LHCN-M2 (cell line): Measurements from ENCODE around the gene COL6A5. TPM values are rescaled to one million over a fixed set of nuclear protein-coding genes. Genes with fewer than 3 reads are reported as not detected.
"Not testable (repeated sequence)": the region's sequence is repeated elsewhere in the genome, so short reads cannot be mapped to it uniquely, and the experiment has no call there.

Experiments used
- DNase-seq: peaks from one replicate; pipeline ENCODE4 v3.0.0-alpha.2; 2012; ENCODE audit warnings: low read depth
- total RNA-seq: library from RNA; depleted of rRNA; stranded (reverse); fragments of >200 nt; gene quantifications from 2 replicates; pipeline ENCODE4 v1.2.3, GENCODE V29; 2014

The COL6A5 gene
- total RNA-seq, 1 experiment from 2014 or later = 0.34 TPM

DNA sequence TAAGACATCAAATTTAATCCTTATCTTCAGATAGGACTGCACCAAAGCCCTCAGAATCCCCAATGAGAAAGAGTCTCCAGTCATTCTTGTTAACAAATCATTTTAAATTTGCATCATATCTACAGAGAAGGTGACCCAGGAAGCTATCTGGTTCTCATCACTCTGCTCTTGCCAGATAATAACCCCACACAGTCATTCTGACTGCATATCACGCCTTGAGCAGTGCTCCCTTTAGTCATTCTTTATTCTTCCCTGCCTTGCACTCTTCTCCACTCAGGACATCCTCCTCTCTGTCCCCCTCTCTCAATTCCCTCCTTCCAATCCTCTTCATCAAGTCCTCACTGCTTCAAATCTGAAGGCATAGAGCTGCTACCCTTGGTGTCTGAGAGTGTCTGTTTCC lies 87.8 kb downstream of the COL6A5 start:
- no peak for DNase-seq

DNA sequence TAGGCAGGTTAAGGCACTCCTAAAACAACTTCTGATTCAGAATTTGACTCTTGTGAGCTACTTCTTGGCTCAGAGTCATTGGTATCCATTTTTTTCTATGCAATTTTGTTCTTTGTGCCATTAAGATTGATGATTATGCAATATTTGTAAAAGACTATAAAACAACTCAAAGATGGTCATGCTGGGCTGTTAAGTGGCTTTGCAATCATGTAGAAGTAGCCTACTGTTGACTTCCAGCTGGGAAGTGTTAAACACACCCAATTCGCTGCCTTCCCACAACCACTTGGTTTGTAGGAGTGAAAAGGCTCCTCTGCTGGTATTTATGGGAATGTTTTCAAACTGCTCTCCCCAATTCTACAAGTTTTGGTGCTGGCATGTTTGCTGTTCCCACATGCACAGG lies 96.8 kb downstream of the COL6A5 start:
- DNase-seq = no peak

DNA sequence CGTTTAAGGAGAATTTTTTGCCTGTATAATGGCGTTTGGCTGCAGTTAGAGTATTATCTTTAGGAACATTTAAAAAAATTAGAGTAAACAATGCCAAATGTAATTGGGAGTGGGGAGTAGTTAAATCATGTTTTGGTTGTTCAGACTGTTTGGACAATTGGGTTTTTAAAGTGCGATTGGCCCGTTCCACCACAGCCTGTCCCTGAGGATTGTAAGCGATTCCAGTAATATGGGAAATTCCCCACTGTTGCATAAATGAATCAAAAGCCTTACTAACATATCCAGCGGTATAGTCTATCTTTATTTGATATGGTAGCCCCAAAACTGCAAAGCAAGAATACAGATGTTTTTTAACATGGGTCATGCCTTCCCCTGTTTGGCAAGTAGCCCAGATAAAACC lies 101.4 kb downstream of the COL6A5 start:
- not testable (repeated sequence) for DNase-seq

DNA sequence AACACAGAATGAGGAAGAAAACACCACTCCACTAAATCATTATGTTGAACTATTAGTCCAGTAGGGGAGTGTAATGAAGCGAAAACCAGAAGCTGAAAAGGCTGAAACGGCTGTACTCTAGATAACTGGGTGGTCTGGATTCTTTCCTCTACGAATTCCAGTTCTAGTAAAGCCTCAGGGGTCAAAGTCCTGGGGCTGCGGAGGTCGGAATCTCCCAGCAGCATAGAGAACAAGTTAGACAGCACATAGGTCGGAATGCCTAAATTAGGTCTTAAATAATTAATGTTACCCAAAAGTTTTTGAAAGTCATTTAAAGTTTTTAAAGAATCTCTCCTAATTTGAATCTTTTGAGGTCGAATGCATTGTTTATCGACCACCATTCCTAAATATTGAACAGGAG lies 102.7 kb downstream of the COL6A5 start:
- DNase-seq = not testable (repeated sequence)

DNA sequence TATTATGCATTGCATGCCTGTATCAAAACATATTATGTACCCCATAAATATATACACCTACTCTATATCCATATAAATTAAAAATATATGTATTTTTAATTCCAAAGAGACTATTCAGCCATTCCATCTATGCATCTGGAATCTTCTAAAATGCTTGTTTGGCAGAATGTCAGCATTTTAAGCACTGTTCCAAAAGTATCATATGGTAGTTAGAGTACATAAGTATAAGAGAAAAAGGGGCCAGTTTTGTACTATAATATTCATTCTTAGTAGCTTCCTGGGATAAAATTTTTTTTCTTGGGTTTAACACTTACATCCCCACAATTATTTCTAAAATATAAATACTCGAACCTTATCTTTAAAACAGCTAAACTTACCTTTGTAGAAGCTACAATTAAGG lies 111.1 kb downstream of the COL6A5 start:
- DNase-seq = no peak

DNA sequence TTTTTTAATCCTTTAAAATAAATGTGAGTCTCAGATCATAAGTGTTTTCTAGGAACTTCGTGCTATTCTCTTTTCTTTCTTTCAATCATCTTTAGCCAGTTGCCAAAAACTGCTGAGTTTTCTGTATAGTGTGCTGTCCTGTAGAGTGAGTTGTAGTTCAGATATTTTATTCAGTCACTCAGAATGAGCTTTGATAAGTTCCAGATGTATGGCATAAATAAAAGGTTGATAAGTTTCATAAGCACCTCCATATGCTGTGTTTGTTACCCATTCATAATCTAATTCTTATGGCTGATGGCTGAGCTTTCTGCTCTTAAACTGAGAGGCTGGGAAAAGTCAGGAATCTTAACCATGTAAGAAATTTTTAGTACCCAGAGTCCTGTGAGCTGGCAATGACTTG lies 112.2 kb downstream of the COL6A5 start:
- no peak for DNase-seq

DNA sequence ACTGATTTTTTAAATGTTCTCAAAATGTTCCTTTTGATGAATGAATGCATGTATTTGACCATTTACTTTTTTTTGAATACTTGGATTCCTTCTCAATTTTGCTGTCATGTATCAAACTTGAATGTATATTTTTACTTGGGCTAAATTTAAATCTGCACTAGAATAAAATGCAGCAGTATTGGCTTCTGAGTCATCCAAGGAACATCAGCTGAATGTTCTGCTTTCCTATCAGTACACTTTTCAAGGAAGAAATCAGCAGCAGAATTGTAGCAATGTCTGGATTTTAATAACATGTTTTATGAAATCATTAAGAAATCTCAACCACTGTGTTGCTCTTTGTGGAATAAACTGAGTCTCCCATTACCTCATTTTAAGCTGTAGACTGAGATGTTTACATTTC lies 114.5 kb downstream of the COL6A5 start:
- DNase-seq = no peak

DNA sequence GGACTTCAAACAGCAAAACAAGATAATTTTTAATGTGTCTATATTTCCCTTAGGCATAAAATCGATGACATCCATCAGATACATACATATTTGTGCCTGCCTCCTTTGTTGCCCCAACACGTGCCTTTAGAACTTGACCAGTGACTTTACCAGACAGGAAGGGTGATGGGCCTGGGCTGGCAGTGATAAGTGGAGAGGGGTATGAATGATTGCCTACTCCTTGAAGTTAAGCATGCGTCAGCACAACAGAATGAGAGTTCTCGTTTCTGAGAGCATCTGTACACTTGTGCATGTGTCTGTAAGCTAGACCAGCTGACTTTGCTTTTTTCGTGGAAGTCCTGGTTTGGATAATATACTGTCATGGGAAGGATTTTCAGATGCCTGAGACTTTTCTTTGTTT lies 116.6 kb downstream of the COL6A5 start:
- DNase-seq = no peak

DNA sequence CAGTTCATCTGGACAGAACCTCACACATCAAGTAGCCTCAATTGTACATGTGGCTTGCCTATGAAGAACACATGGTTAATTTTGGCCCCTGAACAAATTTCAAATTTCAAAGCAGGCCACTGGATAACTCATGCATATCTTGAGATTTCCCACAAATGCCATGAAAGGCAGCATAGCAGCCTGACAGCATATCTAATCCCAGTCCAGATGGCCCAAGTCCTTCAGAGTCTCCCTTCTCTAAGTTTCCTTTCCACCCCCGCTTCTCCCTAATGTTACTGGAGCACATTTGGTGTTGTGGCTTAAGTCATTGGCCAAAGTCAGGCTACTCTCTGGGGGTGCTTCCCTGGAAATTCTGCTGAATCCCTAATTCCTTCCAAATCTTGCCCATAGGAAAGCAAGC lies 117.7 kb downstream of the COL6A5 start:
- DNase-seq = no peak

DNA sequence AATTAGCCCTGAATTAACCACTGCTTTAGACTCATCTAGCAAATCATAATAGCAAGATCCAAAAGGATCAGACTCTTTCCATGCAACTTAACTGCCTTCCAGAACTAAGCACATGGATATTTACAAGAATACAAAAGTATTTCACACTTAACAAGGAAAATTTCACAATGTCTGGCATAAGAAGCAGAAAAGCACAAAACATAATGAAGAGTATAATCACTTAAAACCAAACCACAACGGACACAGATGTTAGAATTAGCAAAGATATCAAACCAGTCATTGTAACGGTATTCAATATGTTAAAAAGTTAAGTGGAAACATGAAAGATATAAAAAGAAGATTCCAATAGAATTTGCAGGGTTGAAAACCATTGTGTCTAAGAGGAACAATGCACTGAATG lies 120.0 kb downstream of the COL6A5 start:
- DNase-seq = no peak

DNA sequence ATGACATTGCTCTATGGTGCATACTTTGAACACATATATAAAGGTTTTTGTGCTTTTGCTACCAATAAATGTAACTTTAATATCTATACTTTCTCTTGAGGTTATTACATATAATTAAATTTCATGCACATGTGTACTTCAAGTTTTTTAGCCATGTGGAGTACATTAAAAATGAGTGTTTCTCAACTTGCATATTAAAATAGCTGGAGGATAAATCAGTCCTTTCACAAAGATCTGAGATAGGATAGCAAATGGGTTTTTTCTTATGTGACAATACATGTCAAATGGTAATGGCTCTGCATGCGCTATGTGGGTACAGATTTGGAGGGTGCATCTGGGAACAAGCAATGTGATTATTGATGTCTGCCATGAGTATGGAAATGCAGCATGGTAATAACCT lies 122.8 kb downstream of the COL6A5 start:
- DNase-seq = no peak

DNA sequence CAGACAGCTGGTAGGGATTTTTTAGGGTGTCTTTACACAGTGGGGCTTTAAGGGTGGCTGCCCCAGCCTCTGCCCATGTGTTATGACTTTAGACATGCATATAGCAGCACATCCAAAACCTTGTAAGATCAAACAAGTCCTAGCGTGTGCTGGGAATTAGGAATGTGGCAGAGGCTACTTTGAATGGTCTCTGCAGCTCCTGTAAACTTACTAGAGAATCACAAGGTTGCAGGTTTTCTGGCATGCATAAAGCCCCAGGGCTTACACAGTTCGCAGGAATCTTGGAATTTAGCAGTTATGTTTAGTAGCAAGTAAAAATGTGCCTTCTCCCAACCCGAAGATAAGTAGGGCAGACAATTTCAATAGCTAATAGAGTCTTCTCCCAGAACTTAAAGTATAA lies 124.7 kb downstream of the COL6A5 start:
- DNase-seq = no peak

DNA sequence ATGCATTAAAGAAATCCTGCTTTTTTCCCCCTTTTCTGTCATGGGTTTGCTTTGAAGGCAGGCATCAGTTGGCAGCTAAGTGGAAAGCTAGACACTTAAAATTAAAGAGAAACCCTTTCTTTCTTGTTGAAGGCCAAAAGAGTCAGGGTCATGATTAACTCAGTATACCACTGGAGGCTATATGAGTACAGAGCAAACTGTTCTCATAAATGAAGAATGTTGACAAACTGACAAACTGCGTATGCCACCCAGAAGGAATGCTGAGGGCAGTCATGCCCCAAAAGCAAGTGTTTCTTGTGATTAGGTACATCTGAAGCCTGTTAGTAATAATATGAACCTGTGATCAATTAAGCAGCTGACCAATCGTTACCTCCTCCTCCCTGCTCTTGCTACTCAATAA lies 127.9 kb downstream of the COL6A5 start:
- no peak for DNase-seq

DNA sequence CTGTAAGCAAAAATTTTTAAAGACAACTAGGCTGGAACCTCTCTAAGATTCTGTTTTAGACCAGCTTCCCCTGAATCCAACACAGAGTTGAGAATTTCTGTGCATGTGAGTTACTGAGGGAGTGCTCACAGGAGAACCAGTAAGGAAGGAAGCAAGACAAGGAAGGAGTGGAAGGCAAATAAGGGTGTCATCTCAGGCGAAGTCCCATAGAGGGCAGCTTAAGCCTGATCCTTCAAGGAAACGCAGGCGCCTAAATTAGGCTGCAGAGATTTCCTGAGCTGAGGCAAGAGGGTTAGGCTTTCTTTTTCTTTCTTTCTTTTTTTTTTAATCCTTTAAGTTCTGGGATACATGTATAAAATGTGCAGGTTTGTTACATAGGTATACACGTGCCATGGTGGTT lies 135.3 kb downstream of the COL6A5 start:
- DNase-seq = peak; percentile 54

DNA sequence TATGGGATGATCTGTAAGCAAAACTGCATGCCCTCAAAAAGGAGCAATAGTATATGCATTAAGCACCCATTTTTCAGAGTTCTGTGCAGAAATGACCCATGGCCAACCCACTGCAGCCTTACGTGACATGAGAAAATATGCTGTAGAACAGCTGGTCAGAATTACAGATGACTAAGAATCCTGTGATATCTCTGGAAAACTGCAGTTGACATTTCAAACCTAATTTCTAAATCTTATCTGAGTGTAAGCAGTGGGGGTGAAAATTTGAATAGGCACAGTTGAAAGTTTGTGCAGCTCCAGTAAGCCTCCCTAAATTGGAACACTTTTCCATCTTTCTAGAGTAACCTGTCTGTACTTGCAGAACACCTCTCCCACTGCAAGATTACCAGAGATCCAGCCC lies 142.8 kb downstream of the COL6A5 start:
- DNase-seq = peak; percentile 61

DNA sequence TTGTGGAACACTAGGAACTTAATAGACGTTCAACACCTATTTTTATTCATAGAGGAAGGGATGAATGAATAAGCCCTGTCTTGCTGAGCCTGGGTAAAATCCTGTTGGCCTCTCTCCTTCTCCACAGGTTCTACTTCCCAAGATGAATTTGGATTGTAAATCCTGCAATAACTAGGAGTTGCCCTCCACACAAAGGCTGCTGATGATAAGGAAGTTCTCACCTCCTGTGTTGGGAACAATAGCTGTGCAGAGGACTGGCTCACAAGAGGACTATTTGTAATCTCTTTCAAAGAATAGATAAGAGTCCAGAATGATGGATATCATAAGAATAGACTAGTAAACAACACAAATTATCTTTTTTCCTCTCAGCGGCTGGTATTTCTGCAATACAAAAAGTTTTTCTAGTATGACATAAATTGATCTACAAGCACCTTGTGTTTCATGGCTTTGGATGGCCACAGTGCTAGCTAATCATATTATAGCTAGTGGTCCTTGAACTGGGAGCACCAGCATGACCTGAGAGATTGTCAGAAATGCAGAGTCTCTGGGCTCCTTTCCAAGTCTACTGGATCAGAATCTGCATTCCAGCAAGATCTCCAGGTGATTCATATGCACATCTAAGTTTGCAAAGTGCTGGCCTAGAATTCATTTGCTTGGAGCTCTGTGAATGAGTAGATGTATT lies 143.4 kb downstream of the COL6A5 start:
- no peak for DNase-seq

DNA sequence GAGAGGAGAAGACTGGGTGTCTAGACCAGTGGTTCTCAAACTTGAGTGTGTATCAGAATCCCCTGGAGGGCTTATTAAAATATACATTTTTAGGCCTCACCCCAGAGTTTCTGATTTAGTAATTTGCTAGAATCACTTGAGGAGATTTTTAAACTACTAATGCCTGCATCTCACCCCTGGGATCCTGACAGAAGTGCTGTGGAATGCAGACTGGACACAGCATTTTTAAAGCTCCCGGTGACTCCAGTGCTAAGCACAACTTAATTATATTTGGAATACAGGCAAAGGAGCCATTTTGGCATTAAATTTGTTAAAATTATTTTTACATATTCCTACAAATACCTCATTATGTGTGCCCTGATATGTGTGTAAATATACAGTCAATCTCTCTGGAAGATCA lies 144.8 kb downstream of the COL6A5 start:
- DNase-seq = peak; percentile 38

DNA sequence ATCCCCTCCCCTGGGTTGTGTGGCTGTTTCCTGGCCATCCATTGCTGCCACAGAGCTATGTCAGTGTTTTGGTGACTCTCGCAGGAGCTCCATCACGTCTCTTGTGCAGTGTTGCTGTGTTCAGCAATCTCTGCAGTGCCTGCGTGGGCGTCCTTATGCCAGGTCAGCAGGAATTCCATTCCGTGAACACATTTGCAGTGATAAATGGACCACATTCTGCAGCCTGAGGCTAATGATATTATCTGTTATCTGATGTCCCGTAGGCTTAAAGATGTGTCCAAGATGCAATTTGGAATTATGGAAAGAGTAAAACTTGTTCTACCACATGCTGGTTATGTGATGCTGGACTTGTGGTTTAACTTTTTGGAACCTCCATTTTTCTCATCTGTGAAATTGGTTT lies 146.0 kb downstream of the COL6A5 start:
- DNase-seq = no peak

DNA sequence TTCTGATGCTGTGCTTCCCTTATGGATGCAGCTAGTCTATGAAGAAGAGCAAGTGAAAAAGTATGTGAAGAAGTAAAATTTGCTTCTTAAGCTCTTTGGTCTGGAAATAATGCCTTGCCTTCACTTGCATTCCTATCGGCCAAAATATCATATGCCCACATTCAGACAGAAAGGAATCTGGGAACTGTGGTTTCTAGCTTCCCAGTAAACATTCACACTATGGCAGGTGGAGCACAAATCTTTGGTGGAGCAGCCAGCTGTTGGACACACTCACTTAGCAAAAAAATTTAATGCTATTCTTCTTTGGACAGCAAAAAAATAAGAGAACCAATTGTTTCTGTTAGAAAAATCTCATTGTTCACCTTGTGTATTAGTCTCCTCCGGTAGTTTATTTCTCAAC lies 159.2 kb downstream of the COL6A5 start:
- DNase-seq = peak; percentile 53

DNA sequence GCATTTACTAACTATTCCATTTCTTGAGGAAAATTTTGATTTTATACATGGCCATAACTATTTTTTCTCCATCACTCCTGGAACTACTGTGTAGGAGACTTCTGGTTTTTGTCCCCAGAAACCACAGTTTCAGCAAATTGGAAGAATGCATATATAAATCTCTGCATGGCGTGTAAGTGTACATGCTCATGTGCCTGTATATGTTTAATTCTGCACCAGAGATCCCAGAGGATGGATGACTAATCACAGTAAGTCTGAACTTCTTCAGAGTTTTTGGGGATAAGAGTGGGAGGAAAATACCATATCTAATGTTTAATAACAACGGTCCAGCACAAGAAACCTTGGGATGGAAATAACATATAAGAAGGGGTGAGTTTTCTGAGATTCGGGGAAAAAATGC lies 160.6 kb downstream of the COL6A5 start:
- no peak for DNase-seq

DNA sequence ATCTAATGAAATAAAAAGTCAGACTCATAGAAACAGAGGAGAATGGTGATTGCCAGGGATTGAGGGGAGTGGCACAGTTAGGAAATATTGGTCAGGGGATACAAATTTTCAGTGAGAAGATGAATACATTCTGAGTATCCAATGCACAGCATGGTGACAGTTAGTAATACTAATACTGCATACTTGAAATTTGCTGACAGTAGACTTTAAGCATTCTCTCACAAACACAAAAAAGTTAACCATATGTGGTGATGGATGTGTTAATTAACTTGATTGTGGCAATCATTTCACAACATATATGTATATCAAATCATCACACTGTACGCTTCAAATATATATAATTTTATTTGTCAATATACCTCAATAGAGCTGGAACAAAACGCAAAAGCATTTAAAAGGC lies 162.3 kb downstream of the COL6A5 start:
- no peak for DNase-seq

DNA sequence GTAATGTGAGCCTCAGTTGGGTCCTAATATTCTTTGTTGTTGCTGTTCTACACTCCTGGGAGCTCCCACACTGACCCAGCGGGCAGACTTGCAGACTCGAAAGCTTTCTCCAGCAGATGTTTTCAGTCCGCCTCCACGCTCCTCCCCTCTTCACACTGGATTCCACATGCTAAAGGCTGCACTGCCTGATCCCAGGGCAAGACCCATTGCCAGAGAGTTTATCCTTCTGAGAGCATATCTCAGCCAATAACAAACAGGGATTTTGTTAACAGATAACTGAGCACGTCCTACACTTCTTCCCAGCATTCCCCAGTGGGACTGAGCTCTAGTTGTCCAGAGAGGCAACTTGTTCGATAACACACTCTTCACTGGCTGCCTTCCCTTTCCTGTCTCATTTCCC lies 163.5 kb downstream of the COL6A5 start:
- DNase-seq = no peak

DNA sequence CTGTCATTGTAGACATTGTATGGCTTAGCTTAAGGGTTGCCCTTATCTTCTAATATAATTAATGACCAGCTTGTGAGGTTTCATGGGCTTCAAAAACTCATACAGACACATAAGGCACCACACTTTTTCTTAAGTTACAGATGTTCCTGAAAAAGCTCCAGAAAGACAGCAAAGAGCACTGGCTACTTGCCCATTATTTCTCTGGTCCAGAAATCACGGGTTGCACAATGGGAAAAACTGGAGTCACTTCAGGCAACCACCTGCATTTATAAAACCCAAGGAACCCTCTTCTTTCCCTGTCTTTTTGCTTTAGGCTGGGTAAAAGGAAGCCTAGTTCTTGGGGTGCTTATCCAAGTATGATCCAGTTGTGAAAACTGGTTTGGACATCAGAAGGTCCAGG lies 169.2 kb downstream of the COL6A5 start:
- DNase-seq = no peak

DNA sequence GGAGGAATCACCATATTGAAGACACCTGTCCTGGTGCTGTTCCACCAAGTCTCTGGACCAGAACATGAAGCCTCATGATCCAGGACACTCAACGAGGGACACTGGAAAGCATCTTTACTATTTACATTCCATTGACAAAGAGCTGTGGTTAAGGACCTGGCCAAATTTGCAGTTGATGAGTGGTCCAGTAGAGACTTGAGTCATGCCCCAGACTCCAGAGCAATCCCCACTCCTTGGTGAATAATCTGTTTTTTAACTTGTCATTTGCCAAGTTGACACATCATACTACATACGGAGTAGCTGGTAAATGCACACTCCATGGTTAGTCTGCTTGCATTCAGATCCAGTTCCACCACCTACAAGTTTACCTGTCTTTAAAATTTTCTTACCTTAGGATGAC lies 170.3 kb downstream of the COL6A5 start:
- no peak for DNase-seq
